Activated T-helper 2 cell treated with anti-CD3 and anti-CD28 coated beads, Interferon-gamma antibody, Interleukin-2, Interleukin-4, amounts not matched to agents 10 μg/mL and 5 μg/mL and 100 μg/mL, durations not matched to agents 14 hours and 24 hours and 36 hours (primary cell): ENCODE results near the gene RNF14. TPM values are rescaled to one million over a fixed set of nuclear protein-coding genes. Genes with fewer than 3 reads are reported as not detected.

Experiments
- DNase-seq: peaks from one replicate; pipeline ENCODE4 v3.0.0; 2021; ENCODE audit warnings: low spot score
- H3K27ac Mint-ChIP-seq: one replicate; pipeline ENCODE4 v1.8.0; 2021; ENCODE audit warnings: mixed read lengths
- H3K27me3 Mint-ChIP-seq: one replicate; pipeline ENCODE4 v1.8.0; 2021; ENCODE audit warnings: low read depth, mixed read lengths
- H3K36me3 Mint-ChIP-seq: one replicate; pipeline ENCODE4 v1.8.0; 2021; ENCODE audit warnings: low read depth, mixed read lengths
- H3K4me1 Mint-ChIP-seq: one replicate; pipeline ENCODE4 v1.8.0; 2021; ENCODE audit warnings: low read depth, mixed read lengths
- H3K4me3 Mint-ChIP-seq: one replicate; pipeline ENCODE4 v1.8.0; 2021; ENCODE audit warnings: low read depth, mild to moderate bottlenecking, moderate library complexity, mixed read lengths
- H3K9me3 Mint-ChIP-seq: one replicate; pipeline ENCODE4 v1.8.0; 2021; ENCODE audit warnings: mixed read lengths
- intact Hi-C: fragments of 100-400 bp; cut with micrococcal nuclease; formaldehyde crosslinking; loops from one replicate; pipeline ENCODE4 v1.15.1; 2023
- total RNA-seq: library from RNA; stranded (reverse); gene quantifications from 2 replicates; pipeline ENCODE4 v1.2.3, GENCODE V29; 2022

Gene RNF14
- total RNA-seq, 1 donor from 2014 or later, result 24.1 TPM

- H3K4me3 Mint-ChIP-seq, result no peak overlapping the region
- peaks cover 14% of the 10 kb centered on the region for H3K4me1 Mint-ChIP-seq
- intact Hi-C loops, result no loop called here
- no peaks in the 10 kb centered on the region for H3K27me3 Mint-ChIP-seq
- DNase-seq, result no peak
- H3K27ac Mint-ChIP-seq, result no peak overlapping the region
- no peaks in the 10 kb centered on the region for H3K36me3 Mint-ChIP-seq
- H3K9me3 Mint-ChIP-seq, result no peaks in the 10 kb centered on the region
These were observed 17.5 kb upstream of the RNF14 start for GRCh38 chr5:141951332-141951781.

GRCh38 chr5:141952020-141952419 is 16.9 kb upstream of the RNF14 start:
- peaks cover 14% of the 10 kb centered on the region for H3K4me1 Mint-ChIP-seq
- intact Hi-C loops, result no loop called here
- H3K9me3 Mint-ChIP-seq, result no peaks in the 10 kb centered on the region
- DNase-seq, result no peak
- H3K27ac Mint-ChIP-seq, result no peak overlapping the region
- no peak overlapping the region for H3K4me3 Mint-ChIP-seq
- no peaks in the 10 kb centered on the region for H3K27me3 Mint-ChIP-seq
- H3K36me3 Mint-ChIP-seq, result no peaks in the 10 kb centered on the region

DNA sequence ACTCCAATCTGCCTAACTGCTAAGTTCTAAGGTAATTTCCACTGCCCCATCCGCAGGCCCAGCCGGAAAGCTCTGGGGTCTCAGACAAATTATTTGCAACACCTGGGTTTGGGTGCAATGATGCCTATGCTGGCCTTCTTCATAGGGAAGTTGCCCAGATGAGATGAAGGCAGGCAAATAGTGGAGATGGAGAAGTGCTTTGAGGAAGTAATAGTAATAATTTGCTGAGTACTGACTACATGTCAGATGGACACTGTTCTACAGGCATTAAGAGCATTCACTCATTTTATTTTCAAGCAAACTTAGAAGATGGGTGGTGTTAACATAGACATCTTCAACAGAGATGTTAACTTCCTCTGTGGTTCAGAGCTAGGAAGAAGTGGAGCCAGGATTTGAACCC is 14.7 kb upstream of the RNF14 start:
- H3K4me1 Mint-ChIP-seq, result peaks cover 30% of the 10 kb centered on the region
- no peak overlapping the region for H3K4me3 Mint-ChIP-seq
- no peaks in the 10 kb centered on the region for H3K36me3 Mint-ChIP-seq
- no peaks in the 10 kb centered on the region for H3K9me3 Mint-ChIP-seq
- H3K27ac Mint-ChIP-seq, result no peak overlapping the region
- DNase-seq, result no peak
- H3K27me3 Mint-ChIP-seq, result no peaks in the 10 kb centered on the region
- intact Hi-C loops, result no loop called here

DNA sequence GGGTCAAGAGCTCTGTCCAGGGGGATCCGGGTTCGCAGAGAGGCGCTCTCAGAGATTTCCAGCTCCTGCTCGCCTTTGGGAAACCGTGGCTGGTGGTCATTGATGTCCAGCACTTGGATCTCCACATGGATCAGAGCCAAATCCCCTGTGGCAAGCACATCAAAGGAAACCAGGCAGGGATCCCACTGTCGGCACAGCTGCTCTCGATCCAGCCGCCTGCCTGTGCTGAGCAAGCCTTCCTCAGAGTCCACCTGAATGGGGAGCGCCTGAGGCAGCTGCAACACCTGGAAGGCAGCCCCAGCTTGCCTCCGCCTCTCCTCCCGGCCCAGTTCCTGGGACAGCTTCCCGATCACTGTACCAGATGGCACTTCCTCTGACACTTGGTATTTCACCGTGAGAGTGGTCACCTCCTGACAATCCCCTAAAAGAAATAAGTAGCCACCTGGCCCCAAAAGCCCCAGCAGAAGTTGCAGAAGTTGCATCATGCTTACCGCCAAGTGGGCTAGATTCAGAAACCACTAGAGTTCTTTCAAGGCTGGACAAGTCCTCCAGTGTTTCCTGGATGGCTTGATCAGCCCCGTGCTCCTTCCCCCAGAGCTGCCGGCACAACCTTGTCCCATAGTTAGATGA is 11.4 kb upstream of the RNF14 start:
- Mint-ChIP-seq H3K27me3 (no peaks in the 10 kb centered on the region), H3K4me3 (no peak overlapping the region), H3K27ac (peak overlapping the region; percentile 90), H3K36me3 (no peaks in the 10 kb centered on the region), H3K9me3 (no peaks in the 10 kb centered on the region), H3K4me1 (peaks cover 37% of the 10 kb centered on the region)
- no peak for DNase-seq
- intact Hi-C loops, result no loop called here

GRCh38 chr5:141958113-141958512 is 10.8 kb upstream of the RNF14 start, which contains the start of gene PCDH12:
TSS of gene PCDH12 (minus strand) at chr5:141958202. CDS start at chr5:141957851, 351 bp downstream.
- Mint-ChIP-seq H3K4me3 (peak within 1 kb of the TSS; percentile 77), H3K4me1 (peaks cover 37% of the 10 kb centered on the region), H3K9me3 (no peaks in the 10 kb centered on the region), H3K27me3 (no peaks in the 10 kb centered on the region), H3K27ac (peak within 1 kb of the TSS; percentile 90), H3K36me3 (no peaks in the 10 kb centered on the region)
- intact Hi-C loops, result no loop called here
- no peak for DNase-seq

DNA sequence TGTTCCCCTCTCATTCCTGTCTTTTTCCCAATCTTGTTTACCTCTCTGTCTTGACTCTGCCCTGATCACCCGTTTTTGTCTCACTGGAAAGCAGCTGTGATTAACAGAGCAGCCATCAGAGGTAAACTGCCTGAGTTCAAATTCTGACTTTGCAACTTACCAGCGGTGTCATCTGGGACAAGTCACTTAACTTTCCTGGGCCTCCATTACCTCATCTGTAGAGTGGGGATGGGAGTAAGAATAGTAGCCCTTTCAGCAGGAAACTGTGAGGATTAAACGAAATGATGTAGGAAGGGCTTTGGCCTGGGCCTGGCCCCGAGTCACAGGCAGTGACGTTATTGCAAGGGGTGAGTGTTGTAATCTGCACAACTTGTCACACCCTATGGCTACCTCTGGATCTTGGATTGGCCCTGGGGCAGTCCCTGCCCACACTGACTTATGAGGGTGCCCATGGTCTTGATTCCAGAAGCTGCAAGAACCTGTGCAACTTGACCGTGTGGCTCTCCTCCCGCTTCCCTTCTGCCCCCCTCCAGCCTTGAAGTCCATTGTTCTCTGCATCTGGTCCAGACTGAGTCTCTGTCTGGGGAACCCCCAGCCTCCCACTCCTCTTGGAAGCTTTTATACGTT is 10.2 kb upstream of the RNF14 start:
- H3K36me3 Mint-ChIP-seq, result no peaks in the 10 kb centered on the region
- no peak for DNase-seq
- H3K4me3 Mint-ChIP-seq, result peak overlapping the region; percentile 77
- H3K27ac Mint-ChIP-seq, result peak overlapping the region; percentile 90
- intact Hi-C loops, result no loop called here
- H3K9me3 Mint-ChIP-seq, result no peaks in the 10 kb centered on the region
- H3K27me3 Mint-ChIP-seq, result no peaks in the 10 kb centered on the region
- peaks cover 35% of the 10 kb centered on the region for H3K4me1 Mint-ChIP-seq

- H3K36me3 Mint-ChIP-seq, result no peaks in the 10 kb centered on the region
- H3K27ac Mint-ChIP-seq, result peak overlapping the region; percentile 81
- no peaks in the 10 kb centered on the region for H3K9me3 Mint-ChIP-seq
- peaks cover 35% of the 10 kb centered on the region for H3K4me1 Mint-ChIP-seq
- DNase-seq, result no peak
- H3K4me3 Mint-ChIP-seq, result no peak overlapping the region
- intact Hi-C loops, result loop anchor here (1.0 to 10.0 kb wide), 6 partner anchors 35 to 268 kb away; no protein-coding TSS in a partner anchor
- no peaks in the 10 kb centered on the region for H3K27me3 Mint-ChIP-seq
These were observed 8.9 kb upstream of the RNF14 start for GRCh38 chr5:141960018-141960417.

DNA sequence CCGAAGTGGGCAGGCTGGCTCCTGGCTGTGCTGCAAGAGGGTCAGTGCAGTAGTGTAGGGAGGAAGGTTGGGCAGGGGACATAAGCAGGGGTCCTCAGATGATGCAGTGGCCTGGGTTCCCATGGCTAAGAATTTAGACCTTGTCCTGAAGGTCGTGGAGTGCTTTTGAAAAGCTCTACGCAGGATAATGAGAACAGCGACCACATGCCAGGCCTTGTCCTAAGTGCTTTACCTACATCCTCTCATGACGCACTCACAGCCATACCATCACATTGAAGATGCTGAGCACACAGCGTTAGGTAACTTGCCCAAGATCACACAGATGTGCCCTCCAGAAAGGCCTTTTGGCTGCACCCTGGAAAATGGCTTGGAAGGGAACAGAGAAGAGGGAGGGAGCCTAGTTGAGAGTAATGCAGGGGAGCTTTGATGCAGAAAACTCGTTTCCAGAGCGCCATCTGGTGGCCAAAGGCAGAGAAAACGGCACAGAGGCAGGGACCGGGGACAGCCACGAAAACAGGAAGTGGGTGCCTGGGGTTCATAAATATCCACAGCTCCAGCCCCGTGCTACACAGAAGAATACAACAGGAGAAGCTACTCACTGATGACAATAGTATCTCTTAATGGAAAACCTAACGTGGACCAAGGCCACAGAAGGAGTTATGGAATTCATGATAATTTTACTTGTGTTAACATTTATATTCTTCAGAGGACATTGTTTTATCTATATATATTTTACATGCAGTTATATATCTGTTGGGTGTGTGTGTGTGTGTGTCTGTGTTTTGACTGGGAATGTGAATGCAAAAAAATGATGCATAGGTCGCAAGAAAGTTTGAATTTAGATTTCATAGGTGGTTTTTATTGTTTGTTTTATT is 8.2 kb upstream of the RNF14 start:
- DNase-seq, result peak; percentile 82
- no peaks in the 10 kb centered on the region for H3K27me3 Mint-ChIP-seq
- no peak overlapping the region for H3K4me3 Mint-ChIP-seq
- peak overlapping the region; percentile 76 for H3K27ac Mint-ChIP-seq
- intact Hi-C loops, result loop anchor here (1.0 to 10.0 kb wide), 6 partner anchors 36 to 268 kb away; no protein-coding TSS in a partner anchor
- peaks cover 35% of the 10 kb centered on the region for H3K4me1 Mint-ChIP-seq
- H3K9me3 Mint-ChIP-seq, result no peaks in the 10 kb centered on the region
- H3K36me3 Mint-ChIP-seq, result no peaks in the 10 kb centered on the region

- Mint-ChIP-seq H3K4me3 (no peak overlapping the region), H3K27ac (peak overlapping the region; percentile 76), H3K4me1 (peaks cover 35% of the 10 kb centered on the region), H3K9me3 (no peaks in the 10 kb centered on the region), H3K27me3 (no peaks in the 10 kb centered on the region), H3K36me3 (no peaks in the 10 kb centered on the region)
- intact Hi-C loops, result loop anchor here (2.0 to 10.0 kb wide), 4 partner anchors 37 to 147 kb away; no protein-coding TSS in a partner anchor
- no peak for DNase-seq
These were observed 7.4 kb upstream of the RNF14 start for GRCh38 chr5:141961466-141961865.

GRCh38 chr5:141963701-141964100 is 5.2 kb upstream of the RNF14 start:
- Mint-ChIP-seq H3K27me3 (no peaks in the 10 kb centered on the region), H3K9me3 (no peaks in the 10 kb centered on the region), H3K4me1 (peaks cover 30% of the 10 kb centered on the region), H3K27ac (no peak overlapping the region), H3K36me3 (no peaks in the 10 kb centered on the region), H3K4me3 (no peak overlapping the region)
- DNase-seq, result no peak
- intact Hi-C loops, result loop anchor here (10.0 kb wide), 1 partner anchor 149 kb away; no protein-coding TSS in a partner anchor

DNA sequence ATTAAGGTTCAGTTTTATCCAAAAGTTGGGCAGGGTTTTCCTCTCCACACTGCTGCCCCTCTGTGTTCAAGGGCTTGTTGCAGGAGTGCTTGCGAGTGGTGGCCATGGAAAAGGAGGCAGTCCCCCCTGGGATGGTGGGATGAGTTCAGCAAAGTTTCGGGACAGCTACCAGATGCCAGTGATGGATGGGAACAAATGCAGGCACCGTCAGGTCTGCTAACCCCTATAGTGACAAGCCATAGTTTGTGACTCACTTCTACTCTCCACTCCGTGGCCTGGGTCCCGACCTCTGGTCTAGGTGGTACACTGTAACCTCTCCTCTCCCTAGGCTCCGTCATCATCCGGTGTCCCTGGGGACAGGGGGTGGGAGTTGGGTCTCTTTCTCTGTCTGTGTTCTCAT is 3.8 kb upstream of the RNF14 start:
- no peak for DNase-seq
- H3K4me1 Mint-ChIP-seq, result peaks cover 24% of the 10 kb centered on the region
- intact Hi-C loops, result loop anchor here (10.0 kb wide), 1 partner anchor 150 kb away; no protein-coding TSS in a partner anchor
- no peaks in the 10 kb centered on the region for H3K9me3 Mint-ChIP-seq
- no peak overlapping the region for H3K4me3 Mint-ChIP-seq
- no peak overlapping the region for H3K27ac Mint-ChIP-seq
- H3K36me3 Mint-ChIP-seq, result peaks cover 4% of the 10 kb centered on the region
- no peaks in the 10 kb centered on the region for H3K27me3 Mint-ChIP-seq

DNA sequence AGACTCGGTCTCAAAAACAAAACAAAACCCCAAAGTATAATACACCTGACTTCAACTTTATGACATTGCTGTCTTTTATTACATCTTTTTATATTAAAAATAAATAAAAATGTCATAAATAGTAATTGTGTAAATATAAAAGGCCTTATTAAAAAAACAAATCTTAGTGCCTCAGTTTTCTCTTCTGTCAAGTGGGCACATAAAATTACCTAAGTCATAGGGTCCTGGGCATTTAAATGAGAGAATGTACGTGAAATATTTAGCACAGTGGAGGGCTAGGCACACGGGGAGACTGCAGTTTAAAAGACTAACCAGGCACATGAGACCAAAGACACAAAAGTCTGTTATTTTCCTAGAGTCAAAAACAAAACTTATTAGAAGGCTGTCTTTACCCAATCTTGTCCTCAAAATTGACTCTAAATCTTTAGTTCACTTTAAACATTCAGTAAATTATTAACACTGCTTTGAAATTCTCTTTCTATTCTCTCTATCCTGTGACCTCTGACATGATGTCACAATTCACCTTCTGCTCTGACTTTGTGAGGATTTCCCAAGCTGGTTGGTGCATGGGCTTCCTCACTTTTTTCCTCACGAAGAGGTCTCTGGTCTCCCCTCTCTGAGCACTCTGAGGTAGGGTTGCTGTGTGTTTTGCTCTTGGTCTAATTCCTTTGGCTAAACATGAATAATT is 2.5 kb upstream of the RNF14 start:
- no peak for DNase-seq
- intact Hi-C loops, result loop anchor here (10.0 kb wide), 1 partner anchor 152 kb away; no protein-coding TSS in a partner anchor
- Mint-ChIP-seq H3K4me1 (peaks cover 18% of the 10 kb centered on the region), H3K36me3 (peaks cover 5% of the 10 kb centered on the region), H3K27ac (no peak overlapping the region), H3K4me3 (no peak overlapping the region), H3K9me3 (no peaks in the 10 kb centered on the region), H3K27me3 (no peaks in the 10 kb centered on the region)
